ENCODE measurements around the gene ACAD9. TPM values are rescaled to one million over a fixed set of nuclear protein-coding genes. Genes with fewer than 3 reads are reported as not detected.
"Not testable (repeated sequence)": the region's sequence is repeated elsewhere in the genome, so short reads cannot be mapped to it uniquely, and the experiment has no call there.

ACAD9 gene
- total RNA-seq, 1 donor from 2014 or later: 65.3 TPM

DNA sequence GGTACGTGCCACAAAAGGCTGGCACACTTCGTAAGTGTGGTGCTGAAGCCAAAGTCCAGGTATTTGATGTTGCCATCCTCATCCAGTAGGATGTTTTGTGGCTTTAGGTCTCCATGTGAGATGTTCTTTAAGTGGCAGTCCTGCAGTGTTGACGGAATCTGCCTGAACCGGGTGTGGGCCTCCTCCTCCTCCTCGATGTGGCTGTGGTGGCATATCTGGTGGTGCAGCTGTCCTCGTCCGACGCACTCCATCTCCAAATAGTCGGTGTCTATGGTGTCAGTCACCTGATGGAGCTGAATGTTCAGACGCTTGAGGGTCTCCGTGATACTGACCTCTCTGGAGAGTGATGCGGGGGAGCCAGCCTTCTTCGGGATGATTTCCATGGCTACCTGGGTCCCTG is 30.5 kb upstream of the ACAD9 start:
- Mint-ChIP-seq H3K4me3 (no peak overlapping the region), H3K9me3 (peaks cover 3% of the 10 kb centered on the region), H3K27me3 (ENCODE audit: insufficient read depth) (no peaks in the 10 kb centered on the region), H3K4me1 (ENCODE audit: low read depth) (peaks cover 18% of the 10 kb centered on the region), H3K36me3 (ENCODE audit: low read depth) (no peaks in the 10 kb centered on the region), H3K27ac (no peak overlapping the region)
- intact Hi-C loops (cut with micrococcal nuclease): no loop called here
- no peak for DNase-seq (ENCODE audit: low spot score)

GRCh38 chr3:128849911-128850455 is 29.4 kb upstream of the ACAD9 start:
- intact Hi-C loops (cut with micrococcal nuclease): no loop called here
- peaks cover 13% of the 10 kb centered on the region for H3K9me3 Mint-ChIP-seq
- H3K27me3 Mint-ChIP-seq (ENCODE audit: insufficient read depth): no peaks in the 10 kb centered on the region
- H3K36me3 Mint-ChIP-seq (ENCODE audit: low read depth): no peaks in the 10 kb centered on the region
- DNase-seq (ENCODE audit: low spot score): no peak
- H3K4me1 Mint-ChIP-seq (ENCODE audit: low read depth): peaks cover 17% of the 10 kb centered on the region
- no peak overlapping the region for H3K27ac Mint-ChIP-seq
- H3K4me3 Mint-ChIP-seq: no peak overlapping the region

GRCh38 chr3:128850544-128850943 is 28.9 kb upstream of the ACAD9 start:
- Mint-ChIP-seq H3K27me3 (ENCODE audit: insufficient read depth) (no peaks in the 10 kb centered on the region), H3K4me3 (no peak overlapping the region), H3K27ac (no peak overlapping the region), H3K4me1 (ENCODE audit: low read depth) (peaks cover 11% of the 10 kb centered on the region), H3K9me3 (peaks cover 19% of the 10 kb centered on the region), H3K36me3 (ENCODE audit: low read depth) (no peaks in the 10 kb centered on the region)
- intact Hi-C loops (cut with micrococcal nuclease): no loop called here
- DNase-seq (ENCODE audit: low spot score): no peak

DNA sequence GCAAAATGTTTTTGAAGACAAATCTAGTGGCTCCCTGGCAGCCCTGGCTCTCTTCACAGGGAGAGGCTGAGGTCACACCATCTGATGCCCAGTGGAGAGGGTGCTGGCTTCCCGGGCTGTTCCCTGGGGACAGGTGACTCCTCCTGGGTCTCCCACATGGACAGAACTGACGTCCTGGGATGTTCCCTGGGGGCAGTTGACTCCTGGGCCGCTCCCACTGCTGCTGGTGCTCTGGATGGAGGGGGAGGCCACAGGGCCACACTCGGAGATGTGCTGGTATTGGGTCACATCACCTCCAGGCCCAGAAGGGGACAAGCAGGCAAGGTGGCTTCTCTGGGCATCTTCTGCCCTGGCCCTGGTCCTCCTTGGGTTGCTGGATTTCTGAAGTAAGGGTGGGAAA is 27.8 kb upstream of the ACAD9 start:
- Mint-ChIP-seq H3K4me3 (no peak overlapping the region), H3K4me1 (ENCODE audit: low read depth) (peaks cover 3% of the 10 kb centered on the region), H3K27me3 (ENCODE audit: insufficient read depth) (no peaks in the 10 kb centered on the region), H3K36me3 (ENCODE audit: low read depth) (no peaks in the 10 kb centered on the region), H3K9me3 (peaks cover 27% of the 10 kb centered on the region), H3K27ac (no peak overlapping the region)
- DNase-seq (ENCODE audit: low spot score): no peak
- intact Hi-C loops (cut with micrococcal nuclease): no loop called here

DNA sequence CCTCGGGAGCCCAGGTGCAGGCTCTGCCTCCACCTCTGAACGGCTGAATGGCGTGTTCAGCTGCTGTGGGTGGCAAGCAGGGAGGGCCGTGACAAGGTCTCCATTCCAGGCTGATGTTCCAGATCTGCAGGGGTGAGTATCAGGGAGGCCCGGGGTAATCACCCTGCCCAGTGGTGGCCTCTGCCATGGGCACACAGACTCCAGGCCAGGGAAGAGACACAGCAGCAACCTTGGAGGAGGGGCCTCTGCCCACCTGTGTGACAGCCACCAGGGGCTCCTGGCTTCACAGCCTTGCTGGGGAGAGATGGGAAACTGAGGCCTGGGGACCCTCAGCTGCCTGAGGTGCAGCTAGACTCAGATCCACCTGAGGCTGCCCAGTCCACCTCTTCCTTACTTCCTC is 25.6 kb upstream of the ACAD9 start:
- peaks cover 6% of the 10 kb centered on the region for H3K36me3 Mint-ChIP-seq (ENCODE audit: low read depth)
- H3K27me3 Mint-ChIP-seq (ENCODE audit: insufficient read depth): no peaks in the 10 kb centered on the region
- DNase-seq (ENCODE audit: low spot score): no peak
- H3K4me3 Mint-ChIP-seq: no peak overlapping the region
- H3K27ac Mint-ChIP-seq: no peak overlapping the region
- no peaks in the 10 kb centered on the region for H3K4me1 Mint-ChIP-seq (ENCODE audit: low read depth)
- intact Hi-C loops (cut with micrococcal nuclease): no loop called here
- H3K9me3 Mint-ChIP-seq: peaks cover 45% of the 10 kb centered on the region

DNA sequence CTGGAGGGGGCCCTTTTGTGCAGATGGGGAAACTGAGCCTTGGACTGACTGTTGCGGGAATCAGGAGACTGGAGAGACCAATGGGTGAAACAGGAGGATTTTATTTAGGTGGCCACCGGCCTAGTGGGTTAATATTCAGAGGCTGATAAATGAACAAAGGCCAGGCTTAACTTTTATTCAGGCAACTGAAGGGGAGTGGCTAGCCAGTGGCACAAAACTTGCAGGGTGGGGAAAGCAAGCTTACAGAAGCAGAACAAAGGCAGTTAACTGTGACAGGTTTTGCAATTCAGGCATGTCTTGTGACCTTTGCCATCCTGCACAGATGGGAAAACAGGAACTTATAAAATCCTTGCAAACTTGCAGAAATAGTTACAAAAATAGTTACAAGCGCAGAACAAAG is 24.9 kb upstream of the ACAD9 start:
- H3K27me3 Mint-ChIP-seq (ENCODE audit: insufficient read depth): no peaks in the 10 kb centered on the region
- H3K9me3 Mint-ChIP-seq: peaks cover 52% of the 10 kb centered on the region

DNA sequence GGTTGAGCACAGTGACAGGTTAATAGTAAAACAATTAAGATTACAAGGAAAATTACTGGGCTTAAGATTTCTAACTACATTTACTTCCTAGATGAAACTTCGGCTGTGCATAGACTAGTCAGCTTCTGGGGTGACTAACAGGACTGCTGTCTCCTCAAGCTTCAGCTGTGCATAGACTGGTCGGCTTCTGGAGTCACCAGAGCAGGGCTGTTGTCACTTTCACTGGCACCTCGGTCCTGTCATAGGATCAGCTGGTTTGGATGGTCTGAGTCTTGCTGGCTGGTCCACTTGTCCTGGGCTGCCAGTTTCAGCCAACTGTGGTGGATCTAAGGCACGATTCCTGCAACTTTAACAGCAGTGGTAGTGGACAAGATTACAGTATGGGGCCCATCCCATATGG is 23.9 kb upstream of the ACAD9 start:
- DNase-seq (ENCODE audit: low spot score): no peak
- Mint-ChIP-seq H3K4me1 (ENCODE audit: low read depth) (no peaks in the 10 kb centered on the region), H3K36me3 (ENCODE audit: low read depth) (peaks cover 6% of the 10 kb centered on the region), H3K27ac (no peak overlapping the region), H3K27me3 (ENCODE audit: insufficient read depth) (no peaks in the 10 kb centered on the region), H3K4me3 (no peak overlapping the region), H3K9me3 (peaks cover 63% of the 10 kb centered on the region)
- intact Hi-C loops (cut with micrococcal nuclease): no loop called here

More for the DNA sequence above, 24.9 kb upstream of the ACAD9 start:
- Mint-ChIP-seq H3K27ac (no peak overlapping the region), H3K36me3 (ENCODE audit: low read depth) (peaks cover 6% of the 10 kb centered on the region), H3K4me1 (ENCODE audit: low read depth) (no peaks in the 10 kb centered on the region), H3K4me3 (no peak overlapping the region)
- intact Hi-C loops (cut with micrococcal nuclease): no loop called here
- DNase-seq (ENCODE audit: low spot score): no peak

DNA sequence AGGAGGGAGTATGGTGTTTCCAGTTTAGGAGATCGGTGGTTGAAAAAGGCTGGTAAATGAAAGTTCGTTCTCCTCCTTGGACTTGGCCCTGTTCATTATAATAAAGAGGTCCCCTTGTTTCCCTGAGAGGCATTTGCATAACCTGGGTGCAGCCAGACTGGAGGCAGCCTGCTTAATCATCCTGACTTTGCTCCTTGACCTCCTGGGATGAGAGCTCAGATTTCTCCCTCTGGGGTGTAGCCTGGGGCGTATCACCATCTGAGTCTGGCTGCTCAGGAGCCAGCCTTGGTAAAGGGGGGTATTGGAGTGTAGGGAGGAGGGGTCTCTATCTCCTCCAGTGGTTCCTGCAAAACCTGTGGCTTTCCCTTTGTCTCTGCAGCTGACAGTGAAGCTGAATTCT is 21.3 kb upstream of the ACAD9 start:
- H3K4me1 Mint-ChIP-seq (ENCODE audit: low read depth): no peaks in the 10 kb centered on the region
- peaks cover 75% of the 10 kb centered on the region for H3K9me3 Mint-ChIP-seq
- H3K27me3 Mint-ChIP-seq (ENCODE audit: insufficient read depth): no peaks in the 10 kb centered on the region
- peaks cover 6% of the 10 kb centered on the region for H3K36me3 Mint-ChIP-seq (ENCODE audit: low read depth)
- no peak overlapping the region for H3K27ac Mint-ChIP-seq
- intact Hi-C loops (cut with micrococcal nuclease): no loop called here
- DNase-seq (ENCODE audit: low spot score): no peak
- no peak overlapping the region for H3K4me3 Mint-ChIP-seq

DNA sequence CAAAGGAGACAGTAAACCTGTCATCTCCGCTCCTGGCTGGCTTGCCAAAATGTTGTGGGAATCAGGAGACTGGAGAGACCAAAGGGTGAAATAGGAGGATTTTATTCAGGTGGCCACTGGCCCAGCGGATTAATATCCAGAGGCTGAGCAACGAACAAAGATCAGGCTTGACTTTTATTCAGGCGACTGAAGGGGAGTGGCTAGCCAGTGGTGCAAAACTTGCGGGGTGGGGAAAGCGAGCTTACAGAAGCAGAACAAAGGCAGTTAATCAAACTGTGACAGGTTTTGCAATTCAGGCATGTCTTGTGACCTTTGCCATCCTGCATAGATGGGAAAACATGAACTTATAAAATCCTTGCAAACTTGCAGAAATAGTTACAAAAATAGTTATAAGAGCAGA is 19.8 kb upstream of the ACAD9 start:
- no peak overlapping the region for H3K4me3 Mint-ChIP-seq
- no peak overlapping the region for H3K27ac Mint-ChIP-seq
- DNase-seq (ENCODE audit: low spot score): no peak
- H3K4me1 Mint-ChIP-seq (ENCODE audit: low read depth): peaks cover 5% of the 10 kb centered on the region
- H3K9me3 Mint-ChIP-seq: peaks cover 65% of the 10 kb centered on the region
- H3K36me3 Mint-ChIP-seq (ENCODE audit: low read depth): peaks cover 6% of the 10 kb centered on the region
- intact Hi-C loops (cut with micrococcal nuclease): no loop called here
- H3K27me3 Mint-ChIP-seq (ENCODE audit: insufficient read depth): no peaks in the 10 kb centered on the region

DNA sequence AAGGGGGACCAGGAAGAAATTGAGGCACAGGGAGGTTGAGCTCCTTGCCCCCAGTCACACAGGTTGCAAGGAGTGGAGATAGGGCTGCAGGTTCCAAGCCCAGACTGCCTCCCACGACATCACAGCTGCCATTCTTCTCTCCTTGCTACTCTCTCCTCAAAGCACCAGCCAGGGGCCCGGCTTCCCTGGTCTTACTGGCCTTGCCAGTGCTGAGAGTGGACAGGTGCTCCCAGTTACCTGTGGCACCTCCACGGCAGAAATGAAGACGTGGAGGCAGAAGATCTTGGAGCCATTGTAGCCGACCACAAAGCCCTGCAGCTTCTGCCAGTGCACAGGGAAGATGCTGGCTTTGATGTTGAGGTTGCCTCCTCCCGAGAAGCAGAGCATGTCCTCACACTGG is 17.9 kb upstream of the ACAD9 start:
- intact Hi-C loops (cut with micrococcal nuclease): no loop called here
- Mint-ChIP-seq H3K27me3 (ENCODE audit: insufficient read depth) (no peaks in the 10 kb centered on the region), H3K4me1 (ENCODE audit: low read depth) (peaks cover 9% of the 10 kb centered on the region), H3K36me3 (ENCODE audit: low read depth) (peaks cover 6% of the 10 kb centered on the region), H3K27ac (no peak overlapping the region), H3K4me3 (no peak overlapping the region), H3K9me3 (peaks cover 48% of the 10 kb centered on the region)
- no peak for DNase-seq (ENCODE audit: low spot score)

- Mint-ChIP-seq H3K27me3 (ENCODE audit: insufficient read depth) (no peaks in the 10 kb centered on the region), H3K36me3 (ENCODE audit: low read depth) (no peaks in the 10 kb centered on the region), H3K4me1 (ENCODE audit: low read depth) (peaks cover 9% of the 10 kb centered on the region), H3K9me3 (peaks cover 32% of the 10 kb centered on the region), H3K27ac (no peak overlapping the region), H3K4me3 (no peak overlapping the region)
- no peak for DNase-seq (ENCODE audit: low spot score)
- intact Hi-C loops (cut with micrococcal nuclease): no loop called here
Observed at GRCh38 chr3:128863560-128863959, 15.9 kb upstream of the ACAD9 start.

DNA sequence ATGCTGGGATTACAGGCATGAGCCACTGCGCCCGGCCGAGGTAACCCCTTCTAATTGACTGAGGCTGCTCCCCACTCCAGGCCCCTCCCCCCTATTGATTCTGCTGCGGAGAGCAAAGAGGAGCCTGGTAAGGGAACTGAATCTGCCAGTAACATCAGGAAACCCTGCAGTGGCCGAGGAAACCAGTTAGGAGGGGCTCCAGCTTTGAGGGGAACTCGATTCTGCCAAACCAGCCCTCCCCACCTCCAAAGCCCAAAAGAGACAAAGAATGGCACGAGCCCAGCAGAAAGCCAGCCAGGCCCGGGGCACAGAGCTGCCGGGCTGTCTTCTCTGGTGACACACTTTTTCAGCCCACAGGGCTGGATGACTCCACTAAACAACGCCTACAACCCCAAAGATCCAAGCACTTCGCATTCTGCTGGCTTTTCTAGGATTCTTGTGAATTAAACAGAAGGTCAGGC is 15.0 kb upstream of the ACAD9 start:
- Mint-ChIP-seq H3K4me1 (ENCODE audit: low read depth) (peaks cover 9% of the 10 kb centered on the region), H3K27ac (no peak overlapping the region), H3K9me3 (peaks cover 24% of the 10 kb centered on the region), H3K27me3 (ENCODE audit: insufficient read depth) (no peaks in the 10 kb centered on the region), H3K36me3 (ENCODE audit: low read depth) (no peaks in the 10 kb centered on the region), H3K4me3 (no peak overlapping the region)
- DNase-seq (ENCODE audit: low spot score): no peak
- intact Hi-C loops (cut with micrococcal nuclease): no loop called here

GRCh38 chr3:128864849-128865804 is 14.3 kb upstream of the ACAD9 start:
- intact Hi-C loops (cut with micrococcal nuclease); DNase-seq (ENCODE audit: low spot score); H3K4me1 Mint-ChIP-seq (ENCODE audit: low read depth): not testable (repeated sequence)

More at GRCh38 chr3:128864849-128865804, 14.3 kb upstream of the ACAD9 start:
- H3K27ac Mint-ChIP-seq; H3K36me3 Mint-ChIP-seq (ENCODE audit: low read depth); H3K4me3 Mint-ChIP-seq; H3K27me3 Mint-ChIP-seq (ENCODE audit: insufficient read depth): not testable (repeated sequence)
- peaks cover 16% of the 10 kb centered on the region for H3K9me3 Mint-ChIP-seq

Measured in activated T-helper 1 cell treated with anti-CD3 and anti-CD28 coated beads, Interleukin-12 subunit alpha, Interleukin-12 subunit beta, Interleukin-2, Interleukin-4 antibody, amounts not matched to agents 30 ng/mL and 10 ng/mL and 1 ng/mL, durations not matched to agents 14 hours and 24 hours and 36 hours (primary cell).